WTC11 (cell line): ENCODE data around the gene SLC51B. TPM values are rescaled to one million over a fixed set of nuclear protein-coding genes. Genes with fewer than 3 reads are reported as not detected.

Source experiments
- ATAC-seq: fragments of 200-7000 bp; cut with Tn5 transposase; 2 replicates; pipeline ENCODE4 v1.10.0; 2021; ENCODE audit warnings: mild to moderate bottlenecking, moderate library complexity
- CTCF ChIA-PET: fragments of 300-600 bp; sonication (Branson Sonifier 250); formaldehyde crosslinking; loops from one replicate; lab custom pipeline; 2021; ENCODE audit warnings: antibody characterized with exemption; lab: Charles Lee
- POLR2A ChIA-PET: fragments of 350-600 bp; sonication (Branson Sonifier 250); formaldehyde crosslinking; loops from one replicate; lab custom pipeline; 2021; ENCODE audit warnings: antibody characterized with exemption; lab: Charles Lee
- DNase-seq: peaks from one replicate; pipeline ENCODE4 v3.0.0; 2021; ENCODE audit warnings: low spot score
- H3K27ac Mint-ChIP-seq: 2 replicates; pipeline ENCODE4 v1.8.0; 2021; ENCODE audit warnings: mixed read lengths
- H3K27me3 Mint-ChIP-seq: 2 replicates; pipeline ENCODE4 v1.8.0; 2021; ENCODE audit warnings: low read depth, mild to moderate bottlenecking, moderate library complexity, mixed read lengths
- H3K36me3 Mint-ChIP-seq: 2 replicates; pipeline ENCODE4 v1.8.0; 2021; ENCODE audit warnings: mixed read lengths
- H3K4me1 Mint-ChIP-seq: 2 replicates; pipeline ENCODE4 v1.8.0; 2022; ENCODE audit warnings: mixed read lengths
- H3K4me3 Mint-ChIP-seq: 2 replicates; pipeline ENCODE4 v1.8.0; 2021; ENCODE audit warnings: mild to moderate bottlenecking, moderate library complexity, mixed read lengths
- H3K9me3 Mint-ChIP-seq: 2 replicates; pipeline ENCODE4 v1.8.0; 2021; ENCODE audit warnings: mixed read lengths
- ATF2 ChIP-seq: sonication (generic); formaldehyde crosslinking; IDR thresholded peaks from 2 replicates; pipeline ENCODE4 v1.8.1; 2022; ENCODE audit warnings: low read depth, missing genetic modification reagents, borderline replicate concordance
- CREB1 ChIP-seq: sonication (generic); formaldehyde crosslinking; IDR thresholded peaks from 2 replicates; pipeline ENCODE4 v1.8.0; 2023; ENCODE audit warnings: mild to moderate bottlenecking, missing genetic modification reagents
- ESRRA ChIP-seq: sonication (generic); formaldehyde crosslinking; IDR thresholded peaks from 2 replicates; pipeline ENCODE4 v1.8.1; 2022; ENCODE audit warnings: mild to moderate bottlenecking, missing genetic modification reagents, borderline replicate concordance
- FOXP1 ChIP-seq: sonication (generic); formaldehyde crosslinking; IDR thresholded peaks from 2 replicates; pipeline ENCODE4 v1.8.0; 2022; ENCODE audit warnings: missing genetic modification reagents, mild to moderate bottlenecking, moderate library complexity, borderline replicate concordance
- HMGA2 ChIP-seq: fragments of 250-450 bp; sonication (Bioruptor Pico); IDR thresholded peaks from 2 replicates; pipeline ENCODE4 v1.4.0; 2021; ENCODE audit warnings: mild to moderate bottlenecking, moderate library complexity
- NR2C2 ChIP-seq: sonication (generic); formaldehyde crosslinking; IDR thresholded peaks from 2 replicates; pipeline ENCODE4 v1.8.0; 2022; ENCODE audit warnings: mild to moderate bottlenecking, missing genetic modification reagents
- PRRX2 ChIP-seq: fragments of 250-450 bp; sonication (Bioruptor Pico); IDR thresholded peaks from 2 replicates; pipeline ENCODE4 v1.8.0; 2021; ENCODE audit warnings: mild to moderate bottlenecking
- SMAD4 ChIP-seq: sonication (generic); formaldehyde crosslinking; IDR thresholded peaks from 2 replicates; pipeline ENCODE4 v1.8.0; 2022; ENCODE audit warnings: mild to moderate bottlenecking, missing genetic modification reagents
- SOX15 ChIP-seq: fragments of 250-450 bp; sonication (Bioruptor Pico); IDR thresholded peaks from 2 replicates; pipeline ENCODE4 v1.9.0; 2021; ENCODE audit warnings: mild to moderate bottlenecking
- SP1 ChIP-seq: sonication (generic); formaldehyde crosslinking; conservative IDR thresholded peaks from 2 replicates; pipeline ENCODE4 v1.8.1; 2022; ENCODE audit warnings: missing genetic modification reagents
- TCF7 ChIP-seq: sonication (generic); formaldehyde crosslinking; IDR thresholded peaks from 2 replicates; pipeline ENCODE4 v1.8.0; 2022; ENCODE audit warnings: mild to moderate bottlenecking, low read depth, missing genetic modification reagents, moderate library complexity
- ZNF263 ChIP-seq: sonication (generic); formaldehyde crosslinking; IDR thresholded peaks from 2 replicates; pipeline ENCODE4 v1.8.1; 2022; ENCODE audit warnings: low read depth, mild to moderate bottlenecking, moderate library complexity, missing genetic modification reagents
- ZNF317 ChIP-seq: sonication (generic); formaldehyde crosslinking; IDR thresholded peaks from 2 replicates; pipeline ENCODE4 v1.8.1; 2023; ENCODE audit warnings: low read depth, mild to moderate bottlenecking, moderate library complexity, missing genetic modification reagents, borderline replicate concordance
- ZNF512 ChIP-seq: sonication (generic); formaldehyde crosslinking; IDR thresholded peaks from 2 replicates; pipeline ENCODE4 v1.8.1; 2022; ENCODE audit warnings: missing genetic modification reagents, borderline replicate concordance
- total RNA-seq: library from RNA; stranded (reverse); gene quantifications from 3 replicates; pipeline ENCODE4 v1.2.3, GENCODE V29; 2021
- TF ChIP-seq, protein P1 (sequence below): fragments of 250-450 bp; sonication (Bioruptor Pico); IDR thresholded peaks from 2 replicates; pipeline ENCODE4 v2.1.2; 2022; ENCODE audit warnings: mild to moderate bottlenecking, moderate library complexity
- TF ChIP-seq, protein P2 (sequence below): sonication (generic); formaldehyde crosslinking; IDR thresholded peaks from 2 replicates; pipeline ENCODE4 v1.8.0; 2023; ENCODE audit warnings: mild to moderate bottlenecking, missing genetic modification reagents
- TF ChIP-seq, protein P3 (sequence below): sonication (generic); formaldehyde crosslinking; IDR thresholded peaks from 2 replicates; pipeline ENCODE4 v1.8.1; 2023; ENCODE audit warnings: mild to moderate bottlenecking, missing genetic modification reagents
- TF ChIP-seq, protein P4 (sequence below): fragments of 250-450 bp; sonication (Bioruptor Pico); conservative IDR thresholded peaks from 2 replicates; pipeline ENCODE4 v1.9.0; 2021; ENCODE audit warnings: mild to moderate bottlenecking

The SLC51B gene
- total RNA-seq, 1 experiment from 2014 or later = not detected

- peaks cover 6% of the 10 kb centered on the region; the same call in 1 of the 2 replicates for H3K4me1 Mint-ChIP-seq
- H3K36me3 Mint-ChIP-seq = no peaks in the 10 kb centered on the region
- no peak overlapping the region for H3K4me3 Mint-ChIP-seq
- TF ChIP-seq SP1 (CRISPR knock-in tag) (no peak), ZNF512 (CRISPR knock-in tag) (no peak), NR2C2 (CRISPR knock-in tag) (no peak), SOX15 (no peak), HMGA2 (CRISPR knock-in tag) (no peak), TCF7 (CRISPR knock-in tag) (no peak), SMAD4 (CRISPR knock-in tag) (no peak), PRRX2 (CRISPR knock-in tag) (no peak), ZNF317 (CRISPR knock-in tag) (no peak), ZNF263 (no peak), FOXP1 (CRISPR knock-in tag) (no peak), ESRRA (no peak), ATF2 (CRISPR knock-in tag) (no peak), CREB1 (CRISPR knock-in tag) (no peak)
- TF ChIP-seq, protein P1, sequence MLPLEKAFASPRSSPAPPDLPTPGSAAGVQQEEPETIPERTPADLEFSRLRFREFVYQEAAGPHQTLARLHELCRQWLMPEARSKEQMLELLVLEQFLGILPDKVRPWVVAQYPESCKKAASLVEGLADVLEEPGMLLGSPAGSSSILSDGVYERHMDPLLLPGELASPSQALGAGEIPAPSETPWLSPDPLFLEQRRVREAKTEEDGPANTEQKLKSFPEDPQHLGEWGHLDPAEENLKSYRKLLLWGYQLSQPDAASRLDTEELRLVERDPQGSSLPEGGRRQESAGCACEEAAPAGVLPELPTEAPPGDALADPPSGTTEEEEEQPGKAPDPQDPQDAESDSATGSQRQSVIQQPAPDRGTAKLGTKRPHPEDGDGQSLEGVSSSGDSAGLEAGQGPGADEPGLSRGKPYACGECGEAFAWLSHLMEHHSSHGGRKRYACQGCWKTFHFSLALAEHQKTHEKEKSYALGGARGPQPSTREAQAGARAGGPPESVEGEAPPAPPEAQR (CRISPR knock-in tag) = no peak
- TF ChIP-seq, protein P2, sequence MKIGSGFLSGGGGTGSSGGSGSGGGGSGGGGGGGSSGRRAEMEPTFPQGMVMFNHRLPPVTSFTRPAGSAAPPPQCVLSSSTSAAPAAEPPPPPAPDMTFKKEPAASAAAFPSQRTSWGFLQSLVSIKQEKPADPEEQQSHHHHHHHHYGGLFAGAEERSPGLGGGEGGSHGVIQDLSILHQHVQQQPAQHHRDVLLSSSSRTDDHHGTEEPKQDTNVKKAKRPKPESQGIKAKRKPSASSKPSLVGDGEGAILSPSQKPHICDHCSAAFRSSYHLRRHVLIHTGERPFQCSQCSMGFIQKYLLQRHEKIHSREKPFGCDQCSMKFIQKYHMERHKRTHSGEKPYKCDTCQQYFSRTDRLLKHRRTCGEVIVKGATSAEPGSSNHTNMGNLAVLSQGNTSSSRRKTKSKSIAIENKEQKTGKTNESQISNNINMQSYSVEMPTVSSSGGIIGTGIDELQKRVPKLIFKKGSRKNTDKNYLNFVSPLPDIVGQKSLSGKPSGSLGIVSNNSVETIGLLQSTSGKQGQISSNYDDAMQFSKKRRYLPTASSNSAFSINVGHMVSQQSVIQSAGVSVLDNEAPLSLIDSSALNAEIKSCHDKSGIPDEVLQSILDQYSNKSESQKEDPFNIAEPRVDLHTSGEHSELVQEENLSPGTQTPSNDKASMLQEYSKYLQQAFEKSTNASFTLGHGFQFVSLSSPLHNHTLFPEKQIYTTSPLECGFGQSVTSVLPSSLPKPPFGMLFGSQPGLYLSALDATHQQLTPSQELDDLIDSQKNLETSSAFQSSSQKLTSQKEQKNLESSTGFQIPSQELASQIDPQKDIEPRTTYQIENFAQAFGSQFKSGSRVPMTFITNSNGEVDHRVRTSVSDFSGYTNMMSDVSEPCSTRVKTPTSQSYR (CRISPR knock-in tag) = no peak
- TF ChIP-seq, protein P3, sequence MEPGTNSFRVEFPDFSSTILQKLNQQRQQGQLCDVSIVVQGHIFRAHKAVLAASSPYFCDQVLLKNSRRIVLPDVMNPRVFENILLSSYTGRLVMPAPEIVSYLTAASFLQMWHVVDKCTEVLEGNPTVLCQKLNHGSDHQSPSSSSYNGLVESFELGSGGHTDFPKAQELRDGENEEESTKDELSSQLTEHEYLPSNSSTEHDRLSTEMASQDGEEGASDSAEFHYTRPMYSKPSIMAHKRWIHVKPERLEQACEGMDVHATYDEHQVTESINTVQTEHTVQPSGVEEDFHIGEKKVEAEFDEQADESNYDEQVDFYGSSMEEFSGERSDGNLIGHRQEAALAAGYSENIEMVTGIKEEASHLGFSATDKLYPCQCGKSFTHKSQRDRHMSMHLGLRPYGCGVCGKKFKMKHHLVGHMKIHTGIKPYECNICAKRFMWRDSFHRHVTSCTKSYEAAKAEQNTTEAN (CRISPR knock-in tag) = no peak
- TF ChIP-seq, protein P4, sequence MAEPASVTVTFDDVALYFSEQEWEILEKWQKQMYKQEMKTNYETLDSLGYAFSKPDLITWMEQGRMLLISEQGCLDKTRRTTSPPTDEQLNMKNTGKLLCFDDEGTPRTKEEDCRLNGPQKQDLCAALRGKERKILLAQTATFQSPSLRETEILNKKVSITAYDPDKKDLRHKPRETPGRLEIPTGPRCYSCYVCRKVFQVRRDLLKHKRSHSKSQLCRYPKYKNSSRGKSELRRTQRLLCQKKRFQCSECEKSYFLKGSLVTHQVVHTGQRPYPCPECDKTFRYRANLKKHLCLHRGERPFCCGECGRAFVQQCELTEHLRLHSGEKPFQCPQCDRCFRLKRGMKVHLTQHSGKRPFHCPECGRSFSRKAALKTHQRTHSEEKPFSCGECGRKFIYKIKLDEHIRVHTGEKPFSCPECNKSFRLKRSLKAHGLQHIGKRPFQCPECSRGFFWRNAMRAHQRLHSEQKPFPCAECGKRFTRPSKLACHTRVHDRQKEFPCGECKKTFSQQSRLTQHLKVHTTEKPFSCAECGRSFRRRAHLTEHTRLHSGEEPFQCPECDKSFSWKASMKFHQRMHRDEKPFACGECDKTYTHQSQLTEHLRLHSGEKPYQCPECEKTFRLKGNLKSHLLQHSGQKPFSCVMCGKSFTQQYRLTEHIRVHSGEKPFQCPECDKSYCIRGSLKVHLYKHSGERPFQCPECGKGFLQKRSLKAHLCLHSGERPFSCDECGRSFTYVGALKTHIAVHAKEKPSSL (CRISPR knock-in tag) = no peak
- no peak for ATAC-seq
- ChIA-PET POLR2A (interaction anchor here (0.7 kb wide), 1 partner anchor 23 kb away, joined by 7 read pairs; no protein-coding TSS in a partner anchor), CTCF (interaction anchor here (1.0 to 20.3 kb wide), 4 partner anchors 16 to 51 kb away, joined by 4 to 292 read pairs (median 102); partner anchors contain the start of gene KBTBD13)
- H3K27me3 Mint-ChIP-seq = peaks cover 4% of the 10 kb centered on the region; the same call in 1 of the 2 replicates
- no peak for DNase-seq
- H3K9me3 Mint-ChIP-seq = no peaks in the 10 kb centered on the region
- no peak overlapping the region for H3K27ac Mint-ChIP-seq
Measured at GRCh38 chr15:65050270-65050669, 5.1 kb downstream of the SLC51B start.
